ENCODE measurements around the gene MAF. TPM values are rescaled to one million over a fixed set of nuclear protein-coding genes. Genes with fewer than 3 reads are reported as not detected.

The MAF gene
- total RNA-seq, 4 donors from 2014 or later, result 24.8 to 52.0 (median 33.6) TPM

DNA sequence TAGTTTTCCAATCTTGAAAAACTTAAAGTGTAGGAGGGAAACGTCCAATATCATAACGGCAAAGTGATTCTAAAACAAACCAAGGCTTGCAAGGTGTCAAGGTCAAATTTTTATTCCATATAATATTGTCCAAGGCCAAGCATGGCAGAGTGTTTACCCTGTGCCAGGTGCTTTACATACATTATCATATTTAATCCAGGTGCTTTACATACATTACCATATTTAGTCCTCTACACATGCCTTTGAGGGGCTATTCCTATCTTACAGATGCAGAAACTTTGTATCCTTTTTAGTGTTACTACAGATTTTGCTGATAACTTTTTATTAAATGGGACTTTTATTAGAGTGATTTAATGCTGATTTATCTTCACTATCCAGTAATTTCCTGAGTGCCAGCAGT lies 23.9 kb downstream of the MAF start:
- WGBS, 2 donors (ENCODE audit: low coverage in 1 of 2), result 76 to 92% methylated on average over 2 of the region's 2 CpGs
- peaks cover 13% of the 10 kb centered on the region for H3K27me3 ChIP-seq
- no peaks in the 10 kb centered on the region for H3K9me3 ChIP-seq
- ATAC-seq, result no peak
- TF ChIP-seq POLR2AphosphoS5 (IDR thresholded peaks at IDR 0.05) (no peak), EP300 (IDR thresholded peaks at IDR 0.05) (no peak), POLR2A (IDR thresholded peaks at IDR 0.05) (no peak), CTCF (IDR thresholded peaks at IDR 0.05) (no peak)
- no peak overlapping the region for H3K4me3 ChIP-seq
- no peaks in the 10 kb centered on the region for H3K36me3 ChIP-seq
- peaks cover 0 to 10% (median 0%) of the 10 kb centered on the region in 3 donors for H3K4me1 ChIP-seq
- H3K27ac ChIP-seq, result no peak overlapping the region

DNA sequence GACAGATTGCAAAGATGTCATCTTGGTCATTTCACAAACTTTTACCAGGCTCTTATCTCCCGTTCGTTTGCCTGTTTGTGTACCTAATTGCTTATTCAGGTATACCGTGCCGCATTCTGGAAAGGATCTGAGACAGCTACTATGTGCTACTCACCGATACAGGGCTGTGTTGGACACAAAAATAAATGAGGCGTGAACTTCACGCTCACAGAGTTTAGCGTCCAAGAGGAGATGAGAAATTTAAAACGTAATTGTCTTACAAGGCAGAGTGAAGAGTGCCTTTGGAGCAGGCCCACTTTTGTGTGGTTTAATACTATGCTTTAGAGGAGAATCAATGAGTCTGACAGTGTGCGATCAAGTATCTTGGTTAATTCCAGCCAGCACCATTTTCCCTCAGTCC lies 26.7 kb downstream of the MAF start:
- H3K4me1 ChIP-seq, result peaks cover 0 to 10% (median 0%) of the 10 kb centered on the region in 3 donors
- H3K9me3 ChIP-seq, result no peaks in the 10 kb centered on the region
- WGBS, 2 donors (ENCODE audit: low coverage in 1 of 2), result 69 to 92% methylated on average over 4 to 10 of the region's 10 CpGs
- no peak overlapping the region for H3K4me3 ChIP-seq
- H3K27me3 ChIP-seq, result peaks cover 5% of the 10 kb centered on the region
- no peak for ATAC-seq
- TF ChIP-seq POLR2AphosphoS5 (IDR thresholded peaks at IDR 0.05) (no peak), POLR2A (IDR thresholded peaks at IDR 0.05) (no peak), EP300 (IDR thresholded peaks at IDR 0.05) (no peak), CTCF (IDR thresholded peaks at IDR 0.05) (no peak)
- no peaks in the 10 kb centered on the region for H3K36me3 ChIP-seq
- H3K27ac ChIP-seq, result no peak overlapping the region

DNA sequence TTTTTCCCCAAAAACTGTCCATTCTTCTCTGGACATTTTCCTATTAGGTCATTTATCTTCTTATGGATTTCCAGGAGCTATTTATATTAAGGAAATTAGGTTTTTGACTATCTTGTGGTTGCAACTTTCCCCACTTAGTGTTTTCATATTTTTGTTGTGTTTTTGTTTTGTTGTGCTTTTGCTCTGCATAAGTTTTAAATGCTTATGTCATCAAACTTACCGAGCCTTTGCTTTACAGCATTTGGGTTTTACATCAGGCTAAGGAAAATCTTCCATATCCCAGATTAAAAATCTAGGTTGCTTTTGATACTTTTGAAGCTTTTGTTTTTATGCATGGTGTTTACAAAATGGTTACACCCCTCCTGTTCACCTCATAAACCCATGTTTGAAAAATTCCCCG lies 27.5 kb downstream of the MAF start:
- H3K4me1 ChIP-seq, result peaks cover 0 to 10% (median 0%) of the 10 kb centered on the region in 3 donors
- H3K4me3 ChIP-seq, result no peak overlapping the region
- no peaks in the 10 kb centered on the region for H3K36me3 ChIP-seq
- TF ChIP-seq POLR2A (IDR thresholded peaks at IDR 0.05) (no peak), POLR2AphosphoS5 (IDR thresholded peaks at IDR 0.05) (no peak), EP300 (IDR thresholded peaks at IDR 0.05) (no peak), CTCF (IDR thresholded peaks at IDR 0.05) (no peak)
- no peak for ATAC-seq
- H3K9me3 ChIP-seq, result no peaks in the 10 kb centered on the region
- peaks cover 5% of the 10 kb centered on the region for H3K27me3 ChIP-seq
- WGBS, 2 donors (ENCODE audit: low coverage in 1 of 2), result 50 to 66% methylated on average over 2 of the region's 2 CpGs
- H3K27ac ChIP-seq, result no peak overlapping the region

- 68 to 81% methylated on average over 5 to 9 of the region's 9 CpGs for WGBS, 2 donors (ENCODE audit: low coverage in 1 of 2)
- H3K4me3 ChIP-seq, result no peak overlapping the region
- H3K27me3 ChIP-seq, result peaks cover 3% of the 10 kb centered on the region
- peaks cover 0 to 10% (median 0%) of the 10 kb centered on the region in 3 donors for H3K4me1 ChIP-seq
- TF ChIP-seq POLR2AphosphoS5 (IDR thresholded peaks at IDR 0.05) (no peak), POLR2A (IDR thresholded peaks at IDR 0.05) (no peak), CTCF (IDR thresholded peaks at IDR 0.05) (no peak), EP300 (IDR thresholded peaks at IDR 0.05) (no peak)
- H3K36me3 ChIP-seq, result no peaks in the 10 kb centered on the region
- H3K27ac ChIP-seq, result no peak overlapping the region
- ATAC-seq, result no peak
- H3K9me3 ChIP-seq, result no peaks in the 10 kb centered on the region
Measured at GRCh38 chr16:79571903-79572535, 28.5 kb downstream of the MAF start.

All from gastroesophageal sphincter (tissue), 4 donors.